Measurements from ENCODE around the gene SRC.
"Not testable (repeated sequence)": the region's sequence is repeated elsewhere in the genome, so short reads cannot be mapped to it uniquely, and the experiment has no call there.

SRC gene

DNA sequence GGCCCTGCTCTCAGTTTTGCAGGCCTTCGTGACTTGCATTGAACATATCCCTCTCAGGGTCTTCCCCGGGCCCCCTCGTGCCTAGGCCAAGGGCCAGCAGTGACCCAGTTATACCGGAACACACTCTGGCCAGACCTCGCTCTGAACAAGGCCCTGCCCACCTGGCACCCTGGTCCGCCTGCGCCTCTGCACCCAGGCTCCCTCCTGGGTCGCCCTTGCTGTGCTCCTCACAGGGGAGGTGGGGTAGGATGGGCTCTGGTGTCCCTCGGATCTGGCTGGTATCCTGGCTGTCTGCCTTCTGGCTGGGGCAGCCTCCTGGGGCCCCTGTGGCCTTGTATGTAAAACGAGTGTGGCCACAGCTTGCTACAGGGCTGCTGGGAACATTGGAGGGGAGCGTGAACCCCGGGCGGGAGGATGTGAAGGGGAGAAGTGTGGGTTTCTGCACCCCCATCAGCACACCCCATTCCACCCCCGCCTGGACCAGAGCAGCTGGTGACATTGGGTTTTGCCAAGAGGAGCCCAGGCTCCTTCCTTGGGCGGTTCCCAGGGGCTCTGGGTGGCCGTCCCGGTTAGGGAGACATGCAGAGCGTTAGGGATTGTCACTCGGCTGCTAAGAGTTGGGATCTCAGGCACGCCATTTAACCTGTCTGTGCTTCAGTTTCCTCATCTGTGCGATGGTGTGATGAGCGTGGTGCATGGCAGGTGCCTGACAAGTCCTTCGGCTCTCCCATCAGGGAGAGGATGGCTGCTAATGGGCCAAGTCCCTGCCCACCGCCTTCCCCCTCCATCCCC is 17.5 kb downstream of the SRC start:
- no peak for DNase-seq (ENCODE audit: low read depth in 2 of 2)

DNA sequence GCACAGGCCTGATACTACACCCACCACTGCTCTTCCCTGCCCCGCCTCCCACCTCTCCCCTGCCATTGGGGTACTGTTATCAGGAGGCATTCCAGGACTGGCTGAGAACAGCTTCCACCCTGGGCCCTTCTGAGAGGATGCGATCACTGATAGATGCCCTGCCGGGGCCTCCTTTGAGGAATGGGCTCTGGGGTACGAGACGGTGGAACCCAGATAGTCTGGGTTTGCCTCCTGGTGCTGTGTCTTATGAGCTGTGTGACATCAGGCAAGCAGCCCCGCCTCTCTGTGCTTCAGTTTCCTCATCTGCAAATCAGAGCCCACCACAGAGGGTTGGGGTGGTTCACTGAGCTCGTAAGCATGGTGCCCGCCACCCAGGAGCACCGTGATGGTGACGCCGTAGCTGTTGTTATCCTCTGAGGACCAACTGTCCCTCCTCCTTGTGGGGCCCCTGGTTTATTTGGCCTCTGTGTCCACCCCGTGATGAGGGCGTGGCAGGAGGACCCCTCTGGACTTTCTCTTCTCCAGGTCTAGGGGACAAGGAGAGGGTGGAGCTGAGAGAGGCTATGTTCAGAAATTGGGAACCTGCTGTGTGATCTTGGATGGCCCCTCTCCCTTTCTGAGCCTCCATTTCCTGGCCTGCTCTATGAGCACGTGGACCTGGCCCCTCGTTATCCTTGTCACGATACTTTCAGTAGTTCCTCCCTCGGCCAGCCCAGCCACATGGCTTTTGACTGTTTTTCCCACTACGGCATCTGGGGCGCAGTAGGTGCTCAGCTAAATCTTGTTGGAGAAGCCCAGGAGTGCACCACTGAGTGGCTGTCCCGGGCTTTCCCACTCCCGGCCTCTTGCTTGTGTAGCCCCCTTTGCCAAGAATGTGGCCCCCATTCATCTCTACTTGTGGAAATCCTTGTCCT is 18.3 kb downstream of the SRC start:
- no peak for DNase-seq (ENCODE audit: low read depth in 2 of 2)

- DNase-seq (ENCODE audit: low read depth in 2 of 2): no peak
Observed at GRCh38 chr20:37364927-37365272, 19.0 kb downstream of the SRC start.

DNA sequence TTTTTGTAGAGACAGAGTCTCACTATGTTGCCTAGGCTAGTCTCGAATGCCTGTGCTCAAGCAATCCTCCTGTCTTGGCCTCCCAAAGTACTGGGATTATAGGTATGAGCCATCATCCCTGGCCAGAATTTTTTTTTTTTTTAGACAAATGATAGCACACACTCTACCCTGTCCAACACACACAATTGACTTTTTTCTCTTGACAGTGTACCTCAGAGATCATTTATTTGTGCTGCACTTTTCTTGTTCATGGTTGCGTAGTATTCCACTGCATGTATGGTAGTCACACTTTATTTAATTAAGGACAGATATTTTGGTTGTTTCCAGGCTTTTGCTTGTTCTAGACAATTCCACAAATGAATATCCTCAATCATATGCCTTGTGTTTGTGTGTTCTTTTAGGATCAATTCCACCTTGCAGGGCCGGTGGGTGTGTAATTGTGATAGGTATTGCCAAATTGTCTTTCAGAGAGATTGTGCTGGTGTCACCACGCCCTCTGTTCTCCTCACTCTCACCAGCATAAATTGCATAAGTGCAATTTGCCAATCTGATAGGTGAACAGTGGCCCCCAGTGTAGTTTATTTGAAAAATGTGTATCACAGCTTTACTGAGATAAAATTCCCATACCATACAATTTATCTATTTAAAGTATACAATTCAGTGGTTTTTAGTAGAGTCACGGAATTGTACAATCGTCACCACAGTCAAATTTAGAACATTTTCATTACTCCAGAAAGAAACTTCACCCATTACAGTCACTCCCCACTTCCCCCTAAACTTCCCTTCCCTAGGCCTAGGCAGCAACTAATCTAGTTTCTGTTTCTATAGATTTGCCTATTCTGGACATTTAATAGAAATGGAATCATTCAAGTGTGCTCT is 20.1 kb downstream of the SRC start:
- DNase-seq (ENCODE audit: low read depth in 2 of 2): no peak

DNA sequence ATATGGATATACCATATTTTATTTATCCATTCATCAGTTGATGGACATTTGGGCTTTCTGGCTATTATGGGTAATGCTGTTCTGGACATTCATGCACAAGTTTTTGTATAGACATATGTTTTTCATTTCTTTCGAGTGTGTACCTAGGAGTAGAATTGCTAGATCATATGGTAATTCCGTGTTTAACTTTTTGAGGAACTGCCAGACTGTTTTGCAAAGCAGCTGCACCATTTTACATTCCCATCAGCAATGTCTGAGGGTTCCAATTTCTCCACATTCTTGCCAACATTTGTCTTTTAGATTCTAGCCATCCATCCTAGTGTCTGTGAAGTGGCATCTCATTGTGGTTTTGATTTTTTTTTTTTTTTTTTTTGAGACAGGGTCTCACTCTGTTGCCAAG is 20.8 kb downstream of the SRC start:
- peak; percentile 39 to 41 for DNase-seq (ENCODE audit: low read depth in 2 of 2)

GRCh38 chr20:37369846-37370245 is 23.9 kb downstream of the SRC start:
- DNase-seq (ENCODE audit: low read depth in 2 of 2): no peak

- not testable (repeated sequence) for DNase-seq (ENCODE audit: low read depth in 2 of 2)
Observed at GRCh38 chr20:37371845-37372244, 25.9 kb downstream of the SRC start.

GRCh38 chr20:37372441-37372840 is 26.5 kb downstream of the SRC start:
- DNase-seq (ENCODE audit: low read depth in 2 of 2): no peak

DNA sequence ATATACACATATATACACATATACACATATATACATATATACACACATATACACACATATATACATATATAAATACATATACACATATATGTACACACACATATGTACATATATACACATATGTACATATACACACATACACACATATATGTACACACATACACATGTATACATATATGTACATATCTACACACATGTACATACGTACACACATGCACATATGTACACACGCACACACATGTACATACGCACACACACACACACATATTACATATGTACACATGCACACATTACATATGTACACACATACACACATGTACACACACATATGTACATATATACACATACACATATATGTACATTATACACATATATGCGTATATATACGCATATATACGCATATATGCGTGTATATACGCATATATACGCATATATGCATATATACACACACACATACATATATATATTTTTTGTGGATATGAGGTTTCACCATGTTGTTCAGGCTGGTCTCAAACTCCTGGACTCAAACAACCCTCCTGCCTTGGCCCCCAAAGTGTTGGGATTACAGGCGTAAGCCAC is 27.2 kb downstream of the SRC start:
- no peak for DNase-seq (ENCODE audit: low read depth in 2 of 2)

DNA sequence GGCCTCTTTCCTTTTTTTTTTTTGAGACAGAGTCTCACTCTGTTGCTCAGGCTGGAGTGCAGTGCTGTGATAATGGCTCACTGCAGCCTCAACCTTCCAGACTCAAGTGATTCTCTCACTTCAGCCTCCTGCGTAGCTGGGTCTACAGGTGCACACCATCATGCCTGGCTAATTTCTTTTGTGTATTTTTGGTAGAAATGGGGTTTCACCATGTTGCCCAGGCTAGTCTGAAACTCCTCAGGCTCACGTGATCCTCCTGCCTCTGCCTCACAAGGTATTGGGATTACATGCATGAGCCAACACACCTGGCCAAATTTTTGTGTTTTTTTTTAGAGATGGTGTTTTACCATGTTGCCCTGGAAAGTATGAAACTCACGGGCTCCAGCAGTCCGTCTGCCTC is 29.3 kb downstream of the SRC start:
- no peak for DNase-seq (ENCODE audit: low read depth in 2 of 2)

- DNase-seq (ENCODE audit: low read depth in 2 of 2): no peak
Observed at GRCh38 chr20:37376324-37376723, 30.4 kb downstream of the SRC start.

DNA sequence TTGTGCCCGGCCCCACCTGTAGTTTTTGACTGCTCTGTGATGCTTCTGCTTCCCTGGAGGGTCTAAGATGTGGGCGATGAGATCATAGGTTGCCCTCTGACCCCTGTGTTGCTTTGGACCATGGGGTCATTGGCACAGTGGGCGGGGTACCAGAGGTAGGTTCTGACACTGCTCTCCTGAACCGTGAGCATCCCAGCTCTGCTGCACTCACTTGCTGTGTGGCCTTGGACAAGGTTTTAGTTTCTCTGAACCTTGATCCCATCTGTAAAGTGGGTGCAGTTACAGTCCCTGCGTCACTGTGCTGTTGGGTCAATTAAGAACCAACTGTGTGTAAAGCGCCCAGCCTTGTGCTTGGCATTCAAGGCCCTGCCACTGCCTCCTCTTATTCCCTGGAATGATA is 30.9 kb downstream of the SRC start:
- DNase-seq (ENCODE audit: low read depth in 2 of 2): no peak

- no peak for DNase-seq (ENCODE audit: low read depth in 2 of 2)
Observed at GRCh38 chr20:37377346-37378081, 31.6 kb downstream of the SRC start.

- no peak for DNase-seq (ENCODE audit: low read depth in 2 of 2)
Observed at GRCh38 chr20:37378420-37378784, 32.5 kb downstream of the SRC start.

GRCh38 chr20:37378785-37379598 is 33.1 kb downstream of the SRC start:
- DNase-seq (ENCODE audit: low read depth in 2 of 2): peak; percentile 15 to 20

DNA sequence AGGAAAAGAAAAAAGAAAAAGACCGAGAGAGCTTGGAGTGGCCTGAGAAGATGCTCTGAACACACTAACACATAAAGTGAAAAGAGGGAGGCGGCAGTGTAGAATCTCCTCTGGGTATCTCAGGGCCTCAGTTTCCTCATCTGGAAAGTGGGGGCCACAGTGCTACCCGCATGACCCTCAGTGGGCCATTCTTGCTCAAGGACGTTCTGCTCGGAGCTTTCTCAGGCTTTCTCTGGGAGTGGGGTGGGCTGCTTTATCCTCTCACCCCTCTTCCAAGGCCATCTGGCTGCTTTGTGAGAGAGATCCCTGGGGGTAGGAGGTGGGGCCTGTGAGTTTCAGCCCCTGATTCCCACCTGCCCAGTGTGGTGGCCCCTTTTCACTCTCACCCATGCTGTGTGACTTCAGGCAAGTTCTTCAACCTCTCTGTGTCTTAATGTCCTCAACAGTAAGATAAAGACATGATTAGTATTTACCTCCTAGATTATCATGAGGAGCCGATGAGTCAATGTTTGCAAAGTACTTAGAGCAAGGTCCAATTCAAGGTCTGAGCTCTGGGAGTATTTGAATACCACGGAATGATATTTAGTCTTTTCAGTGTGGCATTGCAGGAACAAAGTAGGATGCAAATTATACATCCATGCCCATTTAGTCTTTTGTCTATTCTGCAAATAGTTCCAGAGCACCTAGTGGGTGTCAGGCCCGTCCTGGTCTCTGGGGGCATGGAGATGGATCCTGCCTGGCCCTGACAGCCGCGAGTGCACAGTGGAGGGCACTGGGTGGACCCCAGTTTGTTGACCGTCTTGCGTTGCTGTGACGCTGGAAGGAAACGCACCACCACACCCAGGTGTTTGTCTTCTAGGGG is 34.3 kb downstream of the SRC start:
- no peak for DNase-seq (ENCODE audit: low read depth in 2 of 2)

GRCh38 chr20:37380864-37381579 is 35.1 kb downstream of the SRC start:
- no peak for DNase-seq (ENCODE audit: low read depth in 2 of 2)

- DNase-seq (ENCODE audit: low read depth in 2 of 2): no peak
Observed at GRCh38 chr20:37381621-37382471, 35.9 kb downstream of the SRC start.
